Esophagus squamous epithelium (tissue), 4 donors: ENCODE results near the gene AKNAD1.

ENCODE experiments used
- POLR2A ChIP-seq, 4 donors: fragments of 450-650 bp; IDR thresholded peaks; one replicate each; pipeline ENCODE4 v1.6.1; 2017; ENCODE audit warnings: antibody characterized with exemption in 4 of 4, mild to moderate bottlenecking in 4 of 4, moderate library complexity in 3 of 4
- TF ChIP-seq, protein P1 (sequence below), 6 experiments: fragments of 450-650 bp in 4 of 6; fragments of 200-600 bp in 2 of 6; sonication (generic) in 2 of 6; IDR thresholded peaks; one replicate each; pipeline ENCODE4 v1.5.1; 2016 to 2019; ENCODE audit warnings: antibody characterized with exemption in 6 of 6, mild to moderate bottlenecking in 4 of 6, moderate library complexity in 4 of 6

GRCh38 chr1:108878160-108878469 lies 21.2 kb upstream of the AKNAD1 start:
- TF ChIP-seq, protein P1, sequence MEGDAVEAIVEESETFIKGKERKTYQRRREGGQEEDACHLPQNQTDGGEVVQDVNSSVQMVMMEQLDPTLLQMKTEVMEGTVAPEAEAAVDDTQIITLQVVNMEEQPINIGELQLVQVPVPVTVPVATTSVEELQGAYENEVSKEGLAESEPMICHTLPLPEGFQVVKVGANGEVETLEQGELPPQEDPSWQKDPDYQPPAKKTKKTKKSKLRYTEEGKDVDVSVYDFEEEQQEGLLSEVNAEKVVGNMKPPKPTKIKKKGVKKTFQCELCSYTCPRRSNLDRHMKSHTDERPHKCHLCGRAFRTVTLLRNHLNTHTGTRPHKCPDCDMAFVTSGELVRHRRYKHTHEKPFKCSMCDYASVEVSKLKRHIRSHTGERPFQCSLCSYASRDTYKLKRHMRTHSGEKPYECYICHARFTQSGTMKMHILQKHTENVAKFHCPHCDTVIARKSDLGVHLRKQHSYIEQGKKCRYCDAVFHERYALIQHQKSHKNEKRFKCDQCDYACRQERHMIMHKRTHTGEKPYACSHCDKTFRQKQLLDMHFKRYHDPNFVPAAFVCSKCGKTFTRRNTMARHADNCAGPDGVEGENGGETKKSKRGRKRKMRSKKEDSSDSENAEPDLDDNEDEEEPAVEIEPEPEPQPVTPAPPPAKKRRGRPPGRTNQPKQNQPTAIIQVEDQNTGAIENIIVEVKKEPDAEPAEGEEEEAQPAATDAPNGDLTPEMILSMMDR (IDR thresholded peaks at IDR 0.05), result no peak
- TF ChIP-seq POLR2A (IDR thresholded peaks at IDR 0.05), result no peak
